Measurements from ENCODE around the gene PTPRU.

Gene PTPRU

DNA sequence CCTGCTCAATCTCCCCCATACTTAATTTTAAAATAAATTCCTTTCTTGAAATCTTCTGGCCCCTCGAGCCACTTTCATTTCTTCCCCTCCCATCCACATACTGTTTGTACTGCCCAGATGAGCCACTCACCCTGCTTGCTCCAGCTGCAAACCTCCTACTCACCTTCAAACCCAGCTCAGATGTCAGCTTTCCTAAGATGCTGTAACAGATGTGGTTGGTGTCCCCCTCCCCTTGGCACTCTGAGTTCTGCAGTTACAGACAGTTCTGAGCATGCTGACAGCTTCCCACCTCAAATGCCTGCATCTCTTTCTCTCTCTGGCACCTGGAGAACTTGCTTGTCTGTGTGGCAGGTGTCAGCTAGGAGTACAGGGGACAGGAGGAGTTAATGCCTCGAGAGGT is 106.7 kb downstream of the PTPRU start:
- no peak for TF ChIP-seq ZFX (IDR thresholded peaks at IDR 0.05; ENCODE audit: borderline replicate concordance)
- TF ChIP-seq, protein P1, sequence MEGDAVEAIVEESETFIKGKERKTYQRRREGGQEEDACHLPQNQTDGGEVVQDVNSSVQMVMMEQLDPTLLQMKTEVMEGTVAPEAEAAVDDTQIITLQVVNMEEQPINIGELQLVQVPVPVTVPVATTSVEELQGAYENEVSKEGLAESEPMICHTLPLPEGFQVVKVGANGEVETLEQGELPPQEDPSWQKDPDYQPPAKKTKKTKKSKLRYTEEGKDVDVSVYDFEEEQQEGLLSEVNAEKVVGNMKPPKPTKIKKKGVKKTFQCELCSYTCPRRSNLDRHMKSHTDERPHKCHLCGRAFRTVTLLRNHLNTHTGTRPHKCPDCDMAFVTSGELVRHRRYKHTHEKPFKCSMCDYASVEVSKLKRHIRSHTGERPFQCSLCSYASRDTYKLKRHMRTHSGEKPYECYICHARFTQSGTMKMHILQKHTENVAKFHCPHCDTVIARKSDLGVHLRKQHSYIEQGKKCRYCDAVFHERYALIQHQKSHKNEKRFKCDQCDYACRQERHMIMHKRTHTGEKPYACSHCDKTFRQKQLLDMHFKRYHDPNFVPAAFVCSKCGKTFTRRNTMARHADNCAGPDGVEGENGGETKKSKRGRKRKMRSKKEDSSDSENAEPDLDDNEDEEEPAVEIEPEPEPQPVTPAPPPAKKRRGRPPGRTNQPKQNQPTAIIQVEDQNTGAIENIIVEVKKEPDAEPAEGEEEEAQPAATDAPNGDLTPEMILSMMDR (IDR thresholded peaks at IDR 0.05), result no peak
- no peak overlapping the region for H3K27ac ChIP-seq

DNA sequence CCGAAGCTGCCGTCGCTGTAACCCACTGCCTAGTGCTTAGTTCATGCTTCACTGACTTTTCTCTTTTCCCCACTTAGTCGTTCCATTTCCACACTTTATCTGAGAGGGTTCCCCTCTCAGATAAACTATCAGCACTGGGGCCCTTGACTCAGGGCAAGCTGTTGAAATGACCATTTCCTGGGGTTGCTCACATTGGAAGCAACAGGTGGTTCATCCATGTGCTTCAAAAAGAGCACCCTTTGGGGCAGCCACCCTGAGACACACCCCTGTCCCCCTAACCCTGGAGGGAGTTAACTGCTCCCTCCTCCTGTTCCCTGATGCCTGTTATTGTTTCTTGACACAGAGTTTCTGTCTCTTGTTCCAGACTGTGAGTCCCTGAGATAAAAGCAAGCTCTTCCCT is 107.2 kb downstream of the PTPRU start:
- no peak for TF ChIP-seq ZFX (IDR thresholded peaks at IDR 0.05; ENCODE audit: borderline replicate concordance)
- TF ChIP-seq, protein P1 (IDR thresholded peaks at IDR 0.05), result no peak
- H3K27ac ChIP-seq, result no peak overlapping the region

DNA sequence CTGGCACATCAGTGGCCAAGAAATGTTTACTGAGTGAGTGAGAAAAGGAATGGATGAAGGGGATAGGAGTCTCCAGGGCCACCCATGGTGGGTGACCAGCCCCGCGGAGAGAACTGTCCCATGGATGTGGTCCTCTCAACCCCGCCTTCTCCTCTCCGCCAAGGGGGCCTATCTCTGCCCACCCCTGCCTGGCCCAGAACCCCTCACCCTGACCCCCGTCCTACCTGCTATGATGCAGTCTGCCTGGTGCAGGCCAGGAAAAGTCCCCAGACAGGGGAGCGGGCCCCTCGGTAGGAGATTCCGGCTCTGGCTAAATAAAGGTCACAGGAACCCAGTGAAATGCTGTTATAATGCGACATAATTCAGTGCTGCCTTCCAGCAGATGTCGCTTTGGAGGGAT is 107.6 kb downstream of the PTPRU start:
- TF ChIP-seq, protein P1 (IDR thresholded peaks at IDR 0.05), result no peak
- no peak for TF ChIP-seq ZFX (IDR thresholded peaks at IDR 0.05; ENCODE audit: borderline replicate concordance)
- no peak overlapping the region for H3K27ac ChIP-seq

DNA sequence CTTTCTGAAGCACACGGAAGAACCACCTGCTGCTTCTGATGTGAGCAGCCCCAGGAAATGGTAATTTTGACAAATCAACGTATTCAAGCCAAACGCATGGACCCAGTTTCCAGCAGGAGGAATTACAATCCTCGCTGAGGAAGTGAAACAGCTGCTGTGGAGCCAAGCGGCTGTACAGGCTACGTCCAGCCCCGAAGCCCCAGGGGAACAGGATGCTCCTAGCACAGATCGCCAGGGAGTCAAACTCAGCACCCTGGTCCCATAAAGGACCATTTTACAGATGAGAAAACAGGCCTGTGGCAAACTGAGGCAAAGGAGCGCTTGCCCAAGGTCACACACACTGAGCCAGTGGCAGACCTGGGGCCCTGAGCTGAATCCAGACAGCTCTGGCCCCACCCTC is 108.0 kb downstream of the PTPRU start:
- H3K27ac ChIP-seq, result no peak overlapping the region
- TF ChIP-seq ZFX (IDR thresholded peaks at IDR 0.05; ENCODE audit: borderline replicate concordance), result no peak
- TF ChIP-seq, protein P1 (IDR thresholded peaks at IDR 0.05), result no peak

DNA sequence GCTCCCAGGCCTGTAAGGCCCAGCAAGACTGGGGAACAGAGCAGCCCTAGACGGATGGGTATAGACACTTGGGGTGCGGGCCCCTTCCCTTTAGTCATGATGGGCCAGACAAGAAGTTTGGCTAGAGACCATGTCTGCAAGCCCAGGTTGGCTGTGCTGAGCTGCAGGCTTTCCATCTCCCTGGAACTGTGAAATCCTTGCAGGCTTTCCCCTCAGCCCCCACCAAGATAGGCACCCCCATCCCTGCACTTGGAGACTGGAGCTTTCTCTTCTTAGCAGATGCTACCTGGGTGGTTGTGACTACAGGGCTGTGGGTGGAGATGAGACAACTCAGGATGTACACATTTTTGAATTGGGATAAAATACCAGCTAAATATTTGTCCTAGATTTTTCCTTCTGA is 110.3 kb downstream of the PTPRU start:
- TF ChIP-seq, protein P1 (IDR thresholded peaks at IDR 0.05), result no peak
- no peak for TF ChIP-seq ZFX (IDR thresholded peaks at IDR 0.05; ENCODE audit: borderline replicate concordance)
- H3K27ac ChIP-seq, result no peak overlapping the region

DNA sequence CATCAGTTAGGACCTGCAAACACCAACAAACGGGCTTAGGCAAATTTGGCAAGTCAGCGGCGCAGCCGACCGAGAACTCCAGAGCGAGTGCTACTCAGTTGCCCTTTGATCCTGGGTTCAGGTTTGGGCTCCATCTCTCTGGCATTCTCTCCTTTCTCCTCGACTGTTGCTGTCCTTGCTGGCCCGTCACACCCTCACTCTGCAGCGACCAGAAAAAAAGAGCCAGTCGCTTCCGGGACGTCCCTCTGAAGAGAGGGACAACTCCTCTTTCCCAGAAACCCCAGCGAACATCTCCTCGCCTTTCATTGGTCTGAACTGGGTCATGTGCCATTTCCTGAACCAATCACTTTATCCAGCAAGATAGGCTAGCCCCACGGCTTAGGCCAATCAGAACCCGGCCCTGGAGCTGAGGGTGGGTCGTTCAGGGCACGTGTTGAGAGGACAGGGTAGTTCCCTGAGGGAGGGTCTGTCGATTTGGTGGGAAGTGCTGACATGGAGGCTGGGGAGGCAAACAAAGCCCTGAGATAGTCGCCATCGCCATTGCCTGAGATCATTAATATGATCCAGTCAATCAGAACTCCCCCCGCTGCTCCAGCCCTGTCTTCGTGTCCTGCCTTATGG is 113.7 kb downstream of the PTPRU start:
- TF ChIP-seq, protein P1 (IDR thresholded peaks at IDR 0.05), result no peak
- no peak for TF ChIP-seq ZFX (IDR thresholded peaks at IDR 0.05; ENCODE audit: borderline replicate concordance)
- peak overlapping the region; percentile 50 for H3K27ac ChIP-seq

DNA sequence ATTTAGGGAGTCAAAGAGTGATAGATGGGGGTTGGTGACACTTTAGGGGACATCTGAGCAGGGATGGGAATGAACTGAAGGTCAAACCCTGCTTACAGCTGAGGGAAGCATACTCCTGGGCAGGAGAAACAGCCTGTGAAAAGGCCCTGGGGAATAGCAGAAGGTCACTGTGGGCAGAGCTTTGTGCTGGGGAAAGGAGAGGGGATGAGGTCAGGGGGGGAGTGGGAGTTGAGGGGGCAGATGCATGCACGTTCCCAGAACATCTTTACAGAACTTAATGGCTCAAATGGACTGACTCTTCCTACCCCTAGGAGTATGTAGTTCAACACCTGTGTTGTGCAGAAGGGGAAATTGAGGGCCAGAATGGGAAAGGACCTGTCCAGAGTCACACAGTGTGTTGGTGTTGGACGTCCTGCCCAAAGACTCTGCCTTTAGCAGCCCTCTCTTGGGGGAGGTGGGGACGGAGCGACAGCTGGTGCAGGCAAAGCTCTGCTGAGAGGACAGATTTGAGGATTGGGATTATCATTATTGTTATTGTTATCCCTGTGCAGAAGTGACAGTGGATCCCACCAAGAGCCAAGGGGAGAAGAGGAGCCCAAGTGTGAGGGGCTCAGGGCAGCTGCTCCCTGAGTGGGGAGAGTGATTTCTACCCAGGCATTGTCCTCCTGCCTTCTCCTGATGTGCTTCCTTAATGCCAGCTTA is 116.5 kb downstream of the PTPRU start:
- no peak overlapping the region for H3K27ac ChIP-seq
- TF ChIP-seq ZFX (IDR thresholded peaks at IDR 0.05; ENCODE audit: borderline replicate concordance), result no peak
